HepG2 (cell line): Measurements from ENCODE around the gene ADCY5. TPM values are rescaled to one million over a fixed set of nuclear protein-coding genes. Genes with fewer than 3 reads are reported as not detected.

Experiments used
- CREB3 ChIP-seq: sonication (generic); formaldehyde crosslinking; IDR thresholded peaks from 2 replicates; pipeline ENCODE4 v1.5.0; 2020; ENCODE audit warnings: missing genetic modification reagents
- CREBL2 ChIP-seq: sonication (generic); formaldehyde crosslinking; IDR thresholded peaks from 2 replicates; pipeline ENCODE4 v1.8.1; 2023; ENCODE audit warnings: missing genetic modification reagents, mild to moderate bottlenecking, borderline replicate concordance
- HNF1A ChIP-seq, 2 experiments: sonication (generic) in 1 of 2; formaldehyde crosslinking in 1 of 2; IDR thresholded peaks; 2 replicates each; pipeline versions ENCODE4 v1.4.0 to v1.6.1; 2016 to 2020; ENCODE audit warnings: borderline replicate concordance in 1 of 2, low read depth in 1 of 2, mild to moderate bottlenecking in 1 of 2, missing genetic modification reagents in 1 of 2
- PLRG1 ChIP-seq: fragments of 450-650 bp; conservative IDR thresholded peaks from 2 replicates; pipeline ENCODE4 v1.6.1; 2016
- PRDM10 ChIP-seq: sonication (generic); formaldehyde crosslinking; IDR thresholded peaks from 2 replicates; pipeline ENCODE4 v1.4.0; 2020; ENCODE audit warnings: low read depth, missing genetic modification reagents
- SMAD1 ChIP-seq: sonication (generic); formaldehyde crosslinking; IDR thresholded peaks from 2 replicates; pipeline ENCODE4 v1.4.0; 2020; ENCODE audit warnings: missing genetic modification reagents, low read depth, mild to moderate bottlenecking, borderline replicate concordance
- ZBTB7B ChIP-seq: sonication (generic); formaldehyde crosslinking; IDR thresholded peaks from 2 replicates; pipeline ENCODE4 v1.4.0; 2020; ENCODE audit warnings: missing genetic modification reagents
- ZNF724P ChIP-seq: sonication (generic); formaldehyde crosslinking; IDR thresholded peaks from 2 replicates; pipeline ENCODE4 v1.8.0; 2022; ENCODE audit warnings: missing genetic modification reagents, borderline replicate concordance
- polyA plus RNA-seq, 8 experiments: library from polyadenylated mRNA; depleted of rRNA in 3 of 8; stranded (reverse) in 7 of 8; unstranded in 1 of 8; fragments of >200 nt; fragmentation: Illumina TruSeq in 4 of 8; extraction: Trizol in 4 of 8; gene quantifications; 2 replicates each; pipeline versions ENCODE4 v1.2.1 to v1.2.3, GENCODE V29; 2011 to 2016; ENCODE audit warnings: low read depth in 4 of 8, missing spikeins in 1 of 8, mixed read lengths in 1 of 8; ENCODE audit not compliant: insufficient read depth in 1 of 8
- total RNA-seq, 5 experiments: library from RNA; depleted of rRNA; stranded (reverse); fragments of >200 nt; fragmentation: Illumina TruSeq; extraction: Trizol; gene quantifications; 2 replicates each; pipeline ENCODE4 v1.2.3, GENCODE V29; 2016; ENCODE audit warnings: low read depth in 1 of 5
- TF ChIP-seq, protein P1 (sequence below): sonication (generic); formaldehyde crosslinking; IDR thresholded peaks from 2 replicates; pipeline ENCODE4 v1.5.1; 2020; ENCODE audit warnings: mild to moderate bottlenecking, missing genetic modification reagents, borderline replicate concordance
- TF ChIP-seq, protein P2 (sequence below): sonication (generic); formaldehyde crosslinking; IDR thresholded peaks from 2 replicates; pipeline ENCODE4 v1.5.0; 2020; ENCODE audit warnings: missing genetic modification reagents
- TF ChIP-seq, protein P3 (sequence below): sonication (generic); formaldehyde crosslinking; IDR thresholded peaks from 2 replicates; pipeline ENCODE4 v1.5.0; 2020; ENCODE audit warnings: missing genetic modification reagents, mild to moderate bottlenecking, borderline replicate concordance

ADCY5 gene
- total and polyA plus RNA-seq, 2 of the 13 experiments (the other 11 are each of a cell fraction or from before 2014, with no cell fraction given) = not detected

GRCh38 chr3:123419181-123419849 lies 29.6 kb downstream of the ADCY5 start (continued):
- TF ChIP-seq SMAD1 (CRISPR knock-in tag) (no peak), CREB3 (no peak), ZNF724P (no peak), ZBTB7B (CRISPR knock-in tag) (no peak), PLRG1 (no peak), CREBL2 (CRISPR knock-in tag) (no peak), PRDM10 (CRISPR knock-in tag) (no peak), HNF1A (IDR thresholded peaks at IDR 0.05; ENCODE audit: low read depth) (no peak), HNF1A (CRISPR knock-in tag; IDR thresholded peaks at IDR 0.05; ENCODE audit: borderline replicate concordance) (no peak)
- TF ChIP-seq, protein P1, sequence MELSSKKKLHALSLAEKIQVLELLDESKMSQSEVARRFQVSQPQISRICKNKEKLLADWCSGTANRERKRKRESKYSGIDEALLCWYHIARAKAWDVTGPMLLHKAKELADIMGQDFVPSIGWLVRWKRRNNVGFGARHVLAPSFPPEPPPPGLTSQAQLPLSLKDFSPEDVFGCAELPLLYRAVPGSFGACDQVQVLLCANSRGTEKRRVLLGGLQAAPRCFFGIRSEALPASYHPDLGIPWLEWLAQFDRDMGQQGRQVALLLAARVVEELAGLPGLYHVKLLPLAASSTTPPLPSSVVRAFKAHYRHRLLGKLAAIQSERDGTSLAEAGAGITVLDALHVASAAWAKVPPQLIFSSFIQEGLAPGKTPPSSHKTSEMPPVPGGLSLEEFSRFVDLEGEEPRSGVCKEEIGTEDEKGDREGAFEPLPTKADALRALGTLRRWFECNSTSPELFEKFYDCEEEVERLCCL = no peak
- TF ChIP-seq, protein P2, sequence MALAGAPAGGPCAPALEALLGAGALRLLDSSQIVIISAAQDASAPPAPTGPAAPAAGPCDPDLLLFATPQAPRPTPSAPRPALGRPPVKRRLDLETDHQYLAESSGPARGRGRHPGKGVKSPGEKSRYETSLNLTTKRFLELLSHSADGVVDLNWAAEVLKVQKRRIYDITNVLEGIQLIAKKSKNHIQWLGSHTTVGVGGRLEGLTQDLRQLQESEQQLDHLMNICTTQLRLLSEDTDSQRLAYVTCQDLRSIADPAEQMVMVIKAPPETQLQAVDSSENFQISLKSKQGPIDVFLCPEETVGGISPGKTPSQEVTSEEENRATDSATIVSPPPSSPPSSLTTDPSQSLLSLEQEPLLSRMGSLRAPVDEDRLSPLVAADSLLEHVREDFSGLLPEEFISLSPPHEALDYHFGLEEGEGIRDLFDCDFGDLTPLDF (CRISPR knock-in tag) = no peak
- TF ChIP-seq, protein P3, sequence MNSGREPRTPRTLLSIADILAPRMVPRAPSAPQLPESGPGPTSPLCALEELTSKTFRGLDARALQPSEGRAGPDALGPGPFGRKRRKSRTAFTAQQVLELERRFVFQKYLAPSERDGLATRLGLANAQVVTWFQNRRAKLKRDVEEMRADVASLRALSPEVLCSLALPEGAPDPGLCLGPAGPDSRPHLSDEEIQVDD (CRISPR knock-in tag) = no peak
